SH-SY5Y (cell line): ENCODE results near the gene PASK.

ENCODE experiments used
- GATA2 ChIP-seq: IDR thresholded peaks from 2 replicates; pipeline ENCODE4 v1.6.1; 2011; ENCODE audit warnings: mild to moderate bottlenecking, low read depth, low read length
- GATA3 ChIP-seq: IDR thresholded peaks from 2 replicates; pipeline ENCODE4 v1.6.1; 2011; ENCODE audit warnings: low read depth, mild to moderate bottlenecking, low read length, moderate library complexity

- TF ChIP-seq GATA2, result no peak
- no peak for TF ChIP-seq GATA3
Observed at GRCh38 chr2:241126771-241127202, 22.5 kb downstream of the PASK start.
